HCT116 (cell line): Measurements from ENCODE around the gene LCNL1. TPM values are rescaled to one million over a fixed set of nuclear protein-coding genes. Genes with fewer than 3 reads are reported as not detected.

Source experiments
- ATAC-seq: fragments of 200-7000 bp; cut with Tn5 transposase; 2 replicates; pipeline ENCODE4 v1.9.1; 2020; ENCODE audit warnings: mild to moderate bottlenecking, moderate library complexity
- BruUV-seq: library from RNA; stranded (reverse); fragments of 400-500 nt; replicated peaks from 2 replicates; lab custom pipeline; 2021; lab: Mats Ljungman, UMichigan
- CTCF ChIA-PET: fragments of 300-600 bp; sonication (Branson Sonifier 250); formaldehyde crosslinking; loops from one replicate; lab custom pipeline; 2021; ENCODE audit warnings: antibody characterized with exemption; lab: Charles Lee
- POLR2A ChIA-PET: fragments of 300-600, 350-600 bp; sonication (Branson Sonifier 250); formaldehyde crosslinking; loops from one replicate; lab custom pipeline; 2021; ENCODE audit warnings: antibody characterized with exemption; lab: Charles Lee
- RAD21 ChIA-PET, 2 experiments: fragments of 300-600 bp; sonication (Branson Sonifier 250); formaldehyde crosslinking; loops; one replicate each; lab custom pipeline; 2023; ENCODE audit warnings: low total read pairs in 2 of 2; ENCODE audit not compliant: uncharacterized antibody in 2 of 2, unreplicated experiment in 2 of 2, low non-redundant PET in 1 of 2; lab: Charles Lee
- DNase-seq: peaks from one replicate; pipeline ENCODE4 v3.0.0-alpha.2; 2010; ENCODE audit warnings: low read depth, low spot score
- H2AFZ ChIP-seq: fragments of 200-600 bp; shearing (Covaris generic), sonication (generic); 2 replicates; pipeline ENCODE4 v1.6.1; 2017; ENCODE audit warnings: low read depth, mixed run types, mixed read lengths, antibody characterized with exemption, low read length; ENCODE audit not compliant: poor library complexity, severe bottlenecking
- H3K27ac ChIP-seq: 2 replicates; pipeline ENCODE4 v1.5.1; 2012; ENCODE audit warnings: low read depth, low read length
- H3K27me3 ChIP-seq: fragments of 200-600 bp; sonication (generic); 2 replicates; pipeline ENCODE4 v1.6.1; 2016; ENCODE audit warnings: mixed run types, low read length, mixed read lengths; ENCODE audit not compliant: insufficient read depth
- H3K36me3 ChIP-seq, 2 experiments: fragments of 200-500 bp in 1 of 2; fragments of 200-600 bp in 1 of 2; sonication (Bioruptor generic) in 1 of 2; sonication (generic) in 1 of 2; 2 replicates each; pipeline versions ENCODE4 v1.5.1 to v1.6.1; 2014 to 2016; ENCODE audit warnings: low read length in 2 of 2, inconsistent platforms in 1 of 2, mixed read lengths in 1 of 2, mixed run types in 1 of 2; ENCODE audit not compliant: insufficient read depth in 2 of 2, control insufficient read depth in 1 of 2
- H3K4me1 ChIP-seq, 2 experiments: fragments of 200-600 bp in 1 of 2; sonication (generic) in 1 of 2; 2 replicates each; pipeline versions ENCODE4 v1.5.1 to v1.6.1; 2012 to 2017; ENCODE audit warnings: low read length in 2 of 2, inconsistent platforms in 1 of 2, mild to moderate bottlenecking in 1 of 2, mixed read lengths in 1 of 2, mixed run types in 1 of 2, moderate library complexity in 1 of 2; ENCODE audit not compliant: insufficient read depth in 2 of 2, control insufficient read depth in 1 of 2
- H3K4me2 ChIP-seq: fragments of 200-600 bp; sonication (generic); 2 replicates; pipeline ENCODE4 v1.6.1; 2017; ENCODE audit warnings: mixed run types, low read length, mixed read lengths
- H3K4me3 ChIP-seq, 2 experiments: fragments of 200-600 bp in 1 of 2; sonication (generic) in 1 of 2; replicated peaks in 1 of 2; 2 replicates each; pipeline ENCODE4 v1.5.1; 2011 to 2016; ENCODE audit warnings: low read length in 2 of 2, control low read depth in 1 of 2, low read depth in 1 of 2, mild to moderate bottlenecking in 1 of 2, mixed read lengths in 1 of 2, mixed run types in 1 of 2
- H3K79me2 ChIP-seq: fragments of 200-600 bp; sonication (generic); 2 replicates; pipeline ENCODE4 v1.6.1; 2017; ENCODE audit warnings: mild to moderate bottlenecking, mixed run types, low read length, moderate library complexity, mixed read lengths; ENCODE audit not compliant: insufficient read depth
- H3K9ac ChIP-seq: fragments of 200-600 bp; sonication (generic); 2 replicates; pipeline ENCODE4 v1.6.1; 2016; ENCODE audit warnings: low read length, mixed read lengths
- H3K9me2 ChIP-seq: fragments of 200-600 bp; sonication (generic), shearing (Covaris generic); 2 replicates; pipeline ENCODE4 v1.6.1; 2017; ENCODE audit warnings: mixed run types, mild to moderate bottlenecking, moderate library complexity; ENCODE audit not compliant: insufficient read depth
- H3K9me3 ChIP-seq, 2 experiments: fragments of 200-500 bp in 1 of 2; fragments of 200-600 bp in 1 of 2; sonication (Bioruptor generic) in 1 of 2; sonication (generic) in 1 of 2; 2 replicates each; pipeline ENCODE4 v1.6.1; 2014 to 2017; ENCODE audit warnings: low read length in 2 of 2, mixed read lengths in 2 of 2, inconsistent platforms in 1 of 2, low read depth in 1 of 2, mild to moderate bottlenecking in 1 of 2, mixed run types in 1 of 2, moderate library complexity in 1 of 2; ENCODE audit not compliant: control insufficient read depth in 1 of 2, insufficient read depth in 1 of 2
- H4K20me1 ChIP-seq: fragments of 200-600 bp; sonication (generic), shearing (Covaris generic); 2 replicates; pipeline ENCODE4 v1.6.1; 2017; ENCODE audit warnings: mixed run types, mild to moderate bottlenecking, moderate library complexity; ENCODE audit not compliant: insufficient read depth
- CBX3 ChIP-seq: IDR thresholded peaks from 2 replicates; pipeline ENCODE4 v1.6.1; 2012; ENCODE audit warnings: low read depth
- CEBPB ChIP-seq: IDR thresholded peaks from 2 replicates; pipeline ENCODE4 v1.6.1; 2012; ENCODE audit warnings: low read depth
- EGR1 ChIP-seq: IDR thresholded peaks from 2 replicates; pipeline ENCODE4 v1.6.1; 2012; ENCODE audit warnings: low read depth
- ELF1 ChIP-seq: IDR thresholded peaks from 2 replicates; pipeline ENCODE4 v1.6.1; 2012; ENCODE audit warnings: low read depth, borderline replicate concordance
- EZH2phosphoT487 ChIP-seq: fragments of 200-600 bp; IDR thresholded peaks from 2 replicates; pipeline ENCODE4 v1.6.1; 2018; ENCODE audit warnings: antibody characterized with exemption, borderline replicate concordance
- JUND ChIP-seq: IDR thresholded peaks from 2 replicates; pipeline ENCODE4 v1.6.1; 2012
- POLR2A ChIP-seq: IDR thresholded peaks from 2 replicates; pipeline ENCODE4 v1.7.0; 2011; ENCODE audit warnings: borderline replicate concordance; ENCODE audit not compliant: insufficient read depth, insufficient read length; ENCODE audit errors: extremely low read depth
- POLR2AphosphoS5 ChIP-seq: IDR thresholded peaks from 2 replicates; pipeline ENCODE4 v1.6.1; 2011; ENCODE audit warnings: mild to moderate bottlenecking, low read depth, low read length, moderate library complexity
- RAD21 ChIP-seq: IDR thresholded peaks from 2 replicates; pipeline ENCODE4 v1.6.1; 2012; ENCODE audit warnings: low read depth, mild to moderate bottlenecking
- SIN3A ChIP-seq: IDR thresholded peaks from 2 replicates; pipeline ENCODE4 v1.6.1; 2012; ENCODE audit warnings: low read depth
- SP1 ChIP-seq: IDR thresholded peaks from 2 replicates; pipeline ENCODE4 v1.6.1; 2012; ENCODE audit warnings: low read depth
- SRF ChIP-seq: IDR thresholded peaks from 2 replicates; pipeline ENCODE4 v1.6.1; 2012; ENCODE audit warnings: low read depth
- TCF7L2 ChIP-seq: IDR thresholded peaks from 2 replicates; pipeline ENCODE4 v1.7.0; 2011; ENCODE audit warnings: borderline replicate concordance, inconsistent platforms; ENCODE audit not compliant: insufficient read depth, insufficient read length; ENCODE audit errors: extremely low read depth
- YY1 ChIP-seq: IDR thresholded peaks from 2 replicates; pipeline ENCODE4 v1.6.1; 2011; ENCODE audit warnings: low read length, low read depth, moderate library complexity, mild to moderate bottlenecking; ENCODE audit not compliant: insufficient replicate concordance; ENCODE audit errors: extremely low read depth
- ZFX ChIP-seq: fragments of 450-650 bp; IDR thresholded peaks from 2 replicates; pipeline ENCODE4 v1.6.1; 2017
- ZNF274 ChIP-seq: fragments of 200-500 bp; sonication (Bioruptor generic); IDR thresholded peaks from 2 replicates; pipeline ENCODE4 v1.6.1; 2014; ENCODE audit warnings: mild to moderate bottlenecking, low read depth, low read length, inconsistent platforms
- intact Hi-C: fragments of 100-400 bp; cut with micrococcal nuclease; formaldehyde crosslinking; loops from 2 replicates; pipeline ENCODE4 v1.10.0; 2022
- total RNA-seq: library from RNA; stranded (reverse); gene quantifications from one replicate; pipeline ENCODE4 v1.2.1, GENCODE V29; 2021; ENCODE audit not compliant: unreplicated experiment
- TF ChIP-seq, protein P1 (sequence below): IDR thresholded peaks from 2 replicates; pipeline ENCODE4 v1.6.1; 2012
- TF ChIP-seq, protein P2 (sequence below): IDR thresholded peaks from 2 replicates; pipeline ENCODE4 v1.6.1; 2011; ENCODE audit warnings: mild to moderate bottlenecking, low read length, moderate library complexity; ENCODE audit not compliant: insufficient replicate concordance; ENCODE audit errors: extremely low read depth

Gene LCNL1
- total RNA-seq, 1 experiment from 2014 or later: 0.44 TPM

GRCh38 chr9:136997830-136998234 lies 15.0 kb downstream of the LCNL1 start:
- ChIA-PET POLR2A (no interaction called here), RAD21 (no interaction called here)
- intact Hi-C loops: no loop called here
- no peaks in the 10 kb centered on the region for H3K9me3 ChIP-seq
- DNase-seq: no peak
- H3K27me3 ChIP-seq: no peaks in the 10 kb centered on the region
- peaks cover 53 to 82% of the 10 kb centered on the region in 2 experiments for H3K4me1 ChIP-seq
- no peaks in the 10 kb centered on the region for H4K20me1 ChIP-seq
- no peaks in the 10 kb centered on the region for H3K9me2 ChIP-seq
- H3K4me2 ChIP-seq: peak overlapping the region; percentile 88
- BruUV-seq: no TSS peak
- H2AFZ ChIP-seq: no peak overlapping the region
- 0 out of 4 replicates have a peak overlapping the region, but pooled peaks of 1 of the 2 experiments have one; percentile 56 for H3K4me3 ChIP-seq
- TF ChIP-seq YY1 (no peak), POLR2A (no peak), SP1 (no peak)
- TF ChIP-seq, protein P1, sequence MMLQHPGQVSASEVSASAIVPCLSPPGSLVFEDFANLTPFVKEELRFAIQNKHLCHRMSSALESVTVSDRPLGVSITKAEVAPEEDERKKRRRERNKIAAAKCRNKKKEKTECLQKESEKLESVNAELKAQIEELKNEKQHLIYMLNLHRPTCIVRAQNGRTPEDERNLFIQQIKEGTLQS: no peak
- TF ChIP-seq, all 23 proteins: peak for 0
- CTCF ChIA-PET: no interaction called here
- peak overlapping the region; percentile 95 for H3K27ac ChIP-seq
- H3K79me2 ChIP-seq: peaks cover 15% of the 10 kb centered on the region
- H3K36me3 ChIP-seq: peaks cover 0 to 12% of the 10 kb centered on the region in 2 experiments; a peak in 2 of 4 replicates
- ATAC-seq: no peak
- H3K9ac ChIP-seq: peak overlapping the region; percentile 57

DNA sequence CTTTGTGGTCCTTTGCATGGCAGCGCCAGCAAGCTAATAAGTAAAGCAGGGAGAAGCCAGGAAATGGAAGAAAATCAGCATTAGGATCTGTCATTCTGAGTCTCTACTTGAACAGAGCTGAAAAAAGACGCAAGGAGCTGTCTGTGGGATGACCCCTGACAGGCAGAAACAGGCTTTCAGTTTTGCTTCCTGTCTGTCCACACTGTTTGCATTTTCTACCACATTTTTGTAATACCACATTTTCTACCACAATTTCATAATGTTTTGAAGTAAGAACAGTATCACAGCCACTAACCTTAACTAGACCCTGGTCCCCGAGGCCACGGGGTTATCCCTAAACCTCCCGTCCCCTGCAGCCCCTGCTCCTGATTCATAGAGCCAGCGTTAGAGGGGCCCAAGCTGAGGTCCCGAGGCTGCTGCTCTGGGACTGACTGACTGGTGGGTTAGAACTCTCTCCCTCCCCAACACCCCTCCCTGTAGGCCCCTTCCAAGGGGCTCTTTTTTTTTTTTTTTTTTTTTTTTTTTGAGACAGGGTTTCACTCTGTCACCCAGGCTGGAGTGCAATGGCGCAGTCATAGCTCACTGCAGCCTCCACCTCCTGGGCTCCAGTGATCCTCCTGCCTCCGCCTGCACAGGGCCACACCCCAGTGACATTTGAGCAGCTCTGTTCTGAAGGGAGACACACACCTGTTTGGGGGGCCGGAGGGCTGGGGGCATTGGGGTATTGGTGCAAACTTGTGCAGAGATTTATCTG lies 17.6 kb downstream of the LCNL1 start:
- Histone ChIP-seq H3K36me3 (no peaks in the 10 kb centered on the region), H3K4me1 (peaks cover 43 to 63% of the 10 kb centered on the region in 2 experiments), H3K9me2 (no peaks in the 10 kb centered on the region), H3K4me2 (0 out of 2 replicates have a peak overlapping the region, but pooled peaks have one; percentile 1), H3K9ac (no peak overlapping the region), H4K20me1 (no peaks in the 10 kb centered on the region), H3K4me3 (no peak overlapping the region), H3K79me2 (no peaks in the 10 kb centered on the region), H2AFZ (no peak overlapping the region), H3K27ac (no peak overlapping the region), H3K9me3 (peaks cover 0 to 3% of the 10 kb centered on the region in 2 experiments; a peak in 1 of 4 replicates), H3K27me3 (no peaks in the 10 kb centered on the region)
- intact Hi-C loops: no loop called here
- no peak for DNase-seq
- ChIA-PET CTCF (no interaction called here), POLR2A (interaction anchor here (2.9 kb wide), 1 partner anchor 8 kb away, joined by 19 read pairs; the partner anchor contains the start of gene PAXX), RAD21 (no interaction called here)
- no peak for ATAC-seq
- no TSS peak for BruUV-seq
- TF ChIP-seq EGR1 (no peak), RAD21 (no peak), CBX3 (no peak), YY1 (no peak), SIN3A (no peak), CEBPB (no peak), POLR2AphosphoS5 (no peak), EZH2phosphoT487 (no peak), POLR2A (no peak), ZFX (no peak), ZNF274 (no peak), ELF1 (no peak), SRF (no peak), TCF7L2 (no peak), JUND (no peak)
- TF ChIP-seq, protein P1: no peak
- TF ChIP-seq, protein P2, sequence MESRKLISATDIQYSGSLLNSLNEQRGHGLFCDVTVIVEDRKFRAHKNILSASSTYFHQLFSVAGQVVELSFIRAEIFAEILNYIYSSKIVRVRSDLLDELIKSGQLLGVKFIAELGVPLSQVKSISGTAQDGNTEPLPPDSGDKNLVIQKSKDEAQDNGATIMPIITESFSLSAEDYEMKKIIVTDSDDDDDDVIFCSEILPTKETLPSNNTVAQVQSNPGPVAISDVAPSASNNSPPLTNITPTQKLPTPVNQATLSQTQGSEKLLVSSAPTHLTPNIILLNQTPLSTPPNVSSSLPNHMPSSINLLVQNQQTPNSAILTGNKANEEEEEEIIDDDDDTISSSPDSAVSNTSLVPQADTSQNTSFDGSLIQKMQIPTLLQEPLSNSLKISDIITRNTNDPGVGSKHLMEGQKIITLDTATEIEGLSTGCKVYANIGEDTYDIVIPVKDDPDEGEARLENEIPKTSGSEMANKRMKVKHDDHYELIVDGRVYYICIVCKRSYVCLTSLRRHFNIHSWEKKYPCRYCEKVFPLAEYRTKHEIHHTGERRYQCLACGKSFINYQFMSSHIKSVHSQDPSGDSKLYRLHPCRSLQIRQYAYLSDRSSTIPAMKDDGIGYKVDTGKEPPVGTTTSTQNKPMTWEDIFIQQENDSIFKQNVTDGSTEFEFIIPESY: no peak
